A673 (cell line): ENCODE data around the gene TMPRSS2.

Experiments
- CTCF ChIP-seq: fragments of 300-800, 200-600 bp; sonication (generic); conservative IDR thresholded peaks from 2 replicates; pipeline ENCODE4 v1.5.1; 2017; ENCODE audit warnings: low read depth, mild to moderate bottlenecking, antibody characterized with exemption, low read length, moderate library complexity, mixed read lengths
- EZH2 ChIP-seq: fragments of 200-600 bp; sonication (generic); IDR thresholded peaks from 2 replicates; pipeline ENCODE4 v1.6.1; 2017; ENCODE audit warnings: borderline replicate concordance, low read depth, mild to moderate bottlenecking, mixed read lengths, antibody characterized with exemption, low read length; ENCODE audit not compliant: poor library complexity, severe bottlenecking

- no peak for TF ChIP-seq EZH2
- TF ChIP-seq CTCF: no peak
Measured at GRCh38 chr21:41520560-41521442, 12.8 kb upstream of the TMPRSS2 start.
